Mucosa of rectum (tissue), 2 donors: ENCODE results near the gene DOCK10.
A peak's percentile ranks its signal among the peaks of the same experiment; 100 is the strongest.
"Not testable (repeated sequence)": the region's sequence is repeated elsewhere in the genome, so short reads cannot be mapped to it uniquely, and the experiment has no call there.

Experiments used
- H3K27ac ChIP-seq, 2 donors: one replicate each; pipeline ENCODE4 v1.7.0; 2013; ENCODE audit warnings: inconsistent platforms in 2 of 2, low read depth in 2 of 2, low read length in 2 of 2
- H3K27me3 ChIP-seq, 2 donors: one replicate each; pipeline ENCODE4 v1.7.0; 2013; ENCODE audit warnings: low read length in 2 of 2; ENCODE audit not compliant: control insufficient read depth in 2 of 2, insufficient read depth in 2 of 2
- H3K36me3 ChIP-seq, 2 donors: one replicate each; pipeline ENCODE4 v1.7.0; 2013; ENCODE audit warnings: low read length in 2 of 2; ENCODE audit not compliant: control insufficient read depth in 2 of 2, insufficient read depth in 2 of 2
- H3K4me1 ChIP-seq, 2 donors: one replicate each; pipeline ENCODE4 v1.7.0; 2013; ENCODE audit warnings: low read length in 2 of 2, mild to moderate bottlenecking in 1 of 2; ENCODE audit not compliant: control insufficient read depth in 2 of 2, insufficient read depth in 2 of 2
- H3K4me3 ChIP-seq, 2 donors: one replicate each; pipeline ENCODE4 v1.7.0; 2013; ENCODE audit warnings: low read length in 2 of 2
- H3K9ac ChIP-seq, 2 donors: one replicate each; pipeline ENCODE4 v1.7.0; 2013; ENCODE audit warnings: low read length in 2 of 2, low read depth in 1 of 2, mild to moderate bottlenecking in 1 of 2
- H3K9me3 ChIP-seq, 2 donors: one replicate each; pipeline ENCODE4 v1.7.0; 2013; ENCODE audit warnings: low read length in 2 of 2; ENCODE audit not compliant: control insufficient read depth in 2 of 2
- donor health status: healthy.
- donor health status: Normal muscosa, but diverticular disease.

DOCK10 gene

DNA sequence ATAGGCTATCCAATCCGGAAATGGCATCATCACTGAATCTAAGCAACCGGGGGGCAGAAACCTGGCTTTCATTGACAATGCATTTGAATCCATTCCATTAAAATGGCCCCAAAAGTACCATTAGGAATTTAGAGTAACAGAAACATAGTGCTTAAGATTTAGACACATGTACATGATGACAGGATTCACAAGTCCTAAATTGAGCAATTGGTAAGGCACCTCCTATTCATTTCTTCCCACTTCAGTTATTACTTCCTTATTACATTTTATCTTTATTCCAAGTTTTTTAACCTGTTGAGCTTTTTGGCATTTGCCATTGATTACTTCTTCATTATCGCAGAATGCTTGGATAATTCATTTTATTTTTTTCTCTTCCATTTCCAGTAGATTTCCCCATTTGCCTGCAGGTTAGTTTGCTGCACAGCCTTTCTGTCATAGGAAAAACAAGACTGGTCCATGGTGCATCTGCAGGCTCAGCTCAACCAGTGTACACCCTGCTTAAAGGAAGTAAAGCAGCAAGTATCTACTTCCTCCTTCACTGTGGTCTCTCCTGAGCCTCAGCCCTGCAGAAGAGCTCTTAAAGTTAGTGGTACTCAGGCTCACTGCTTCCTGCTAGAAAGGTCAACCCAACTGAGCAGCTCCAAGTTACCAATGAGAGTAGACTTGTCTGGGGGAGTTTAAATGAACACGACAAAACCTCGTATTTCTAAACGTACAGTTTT lies 89.2 kb downstream of the DOCK10 start:
- Histone ChIP-seq H3K36me3 (no peaks in the 10 kb centered on the region), H3K27ac (no peak overlapping the region), H3K9me3 (no peaks in the 10 kb centered on the region), H3K4me3 (no peak overlapping the region), H3K27me3 (no peaks in the 10 kb centered on the region), H3K9ac (no peak overlapping the region), H3K4me1 (peaks cover 5 to 8% of the 10 kb centered on the region in 2 donors)

DNA sequence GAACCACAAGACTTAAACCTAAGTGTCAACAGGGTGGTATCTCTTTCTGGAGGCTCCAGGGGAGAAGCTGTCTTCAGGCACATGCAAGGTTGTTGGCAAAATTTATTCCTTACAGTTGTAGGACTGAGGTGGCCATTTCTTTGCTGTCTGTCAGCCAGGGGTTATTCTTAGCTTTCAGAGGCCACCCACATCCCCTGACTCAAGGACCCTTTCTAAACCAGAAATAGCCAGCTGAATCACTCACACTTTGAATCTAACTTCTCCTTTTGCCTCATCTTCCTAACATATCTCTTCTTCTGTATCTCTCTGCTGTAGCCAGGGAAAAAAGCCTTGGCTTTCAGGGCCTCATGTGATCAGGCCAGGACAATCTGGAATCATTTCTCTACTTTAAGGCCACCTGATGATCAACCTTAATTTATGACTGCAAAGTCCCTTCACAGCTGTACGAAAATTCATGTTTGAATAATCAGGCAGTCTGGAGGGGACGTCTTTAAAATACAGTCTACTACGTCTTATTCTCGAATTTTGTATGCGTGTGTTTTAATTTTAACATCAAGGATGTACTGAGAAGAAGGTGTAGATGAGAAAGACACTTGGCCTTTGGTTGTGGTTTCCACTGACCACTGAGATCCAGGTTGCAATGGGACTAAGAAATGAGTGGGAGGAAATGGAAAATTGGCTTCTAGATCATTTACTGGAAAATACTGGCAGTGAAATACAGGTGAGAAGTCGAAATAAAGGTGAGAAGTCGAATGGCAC lies 90.4 kb downstream of the DOCK10 start:
- H3K27ac ChIP-seq = peak overlapping the region in 1 of 2 donors; percentile 1
- no peak overlapping the region for H3K9ac ChIP-seq
- no peaks in the 10 kb centered on the region for H3K27me3 ChIP-seq
- no peaks in the 10 kb centered on the region for H3K9me3 ChIP-seq
- peaks cover 5 to 6% of the 10 kb centered on the region in 2 donors for H3K4me1 ChIP-seq
- H3K36me3 ChIP-seq = no peaks in the 10 kb centered on the region
- no peak overlapping the region for H3K4me3 ChIP-seq

GRCh38 chr2:224948859-224949258 lies 93.4 kb downstream of the DOCK10 start:
- Histone ChIP-seq H3K27me3 (no peaks in the 10 kb centered on the region), H3K4me1 (peaks cover 5 to 6% of the 10 kb centered on the region in 2 donors), H3K9me3 (no peaks in the 10 kb centered on the region), H3K9ac (no peak overlapping the region), H3K27ac (no peak overlapping the region), H3K36me3 (no peaks in the 10 kb centered on the region), H3K4me3 (no peak overlapping the region)

GRCh38 chr2:224948005-224948404 lies 94.3 kb downstream of the DOCK10 start:
- H3K27ac ChIP-seq = no peak overlapping the region
- H3K9me3 ChIP-seq = no peaks in the 10 kb centered on the region
- no peak overlapping the region for H3K4me3 ChIP-seq
- peaks cover 0 to 2% of the 10 kb centered on the region in 2 donors for H3K4me1 ChIP-seq
- H3K36me3 ChIP-seq = no peaks in the 10 kb centered on the region
- no peaks in the 10 kb centered on the region for H3K27me3 ChIP-seq
- no peak overlapping the region for H3K9ac ChIP-seq

DNA sequence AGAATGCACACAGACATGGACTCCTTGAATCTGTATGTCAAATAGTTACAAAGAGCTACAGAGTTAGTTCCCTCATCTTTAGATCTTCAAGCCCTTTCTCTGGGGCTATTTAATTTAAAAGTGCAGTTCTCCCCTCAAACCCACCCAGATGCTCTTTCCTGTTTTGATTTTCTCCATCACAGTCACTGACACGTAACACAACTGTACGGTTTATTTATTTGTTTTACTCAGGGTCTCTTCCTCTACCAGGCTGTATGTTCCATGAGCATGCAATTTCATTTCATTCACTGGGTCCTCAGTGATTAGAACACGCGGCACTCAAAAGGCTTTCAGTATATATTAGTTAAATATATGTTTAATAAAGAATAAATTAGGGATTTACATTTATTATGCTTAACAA lies 94.7 kb downstream of the DOCK10 start:
- H3K36me3 ChIP-seq = no peaks in the 10 kb centered on the region
- no peak overlapping the region for H3K9ac ChIP-seq
- no peak overlapping the region for H3K4me3 ChIP-seq
- H3K9me3 ChIP-seq = no peaks in the 10 kb centered on the region
- no peaks in the 10 kb centered on the region for H3K27me3 ChIP-seq
- no peaks in the 10 kb centered on the region for H3K4me1 ChIP-seq
- H3K27ac ChIP-seq = peak overlapping the region in 1 of 2 donors; percentile 24

DNA sequence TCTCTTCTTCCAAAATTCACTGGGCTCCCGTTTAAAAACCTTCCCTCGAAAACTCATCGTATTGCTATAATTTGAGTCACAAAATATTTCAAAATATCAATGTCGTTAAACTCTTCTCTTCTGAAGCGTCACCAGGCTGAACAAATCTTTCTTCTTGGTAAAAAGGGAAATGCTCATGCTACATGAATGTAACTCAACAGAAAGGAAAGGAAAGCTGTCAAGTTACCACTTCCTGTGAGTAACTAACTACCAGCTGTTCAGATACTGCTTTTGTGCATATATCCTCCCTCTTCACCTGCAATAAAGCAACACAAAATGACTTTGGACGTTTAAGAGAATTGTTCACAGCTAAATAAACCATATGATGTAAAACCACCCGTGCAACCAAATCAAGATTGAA lies 95.4 kb downstream of the DOCK10 start:
- no peaks in the 10 kb centered on the region for H3K27me3 ChIP-seq
- no peaks in the 10 kb centered on the region for H3K36me3 ChIP-seq
- no peaks in the 10 kb centered on the region for H3K9me3 ChIP-seq
- H3K27ac ChIP-seq = peak overlapping the region; percentile 41 to 64
- no peak overlapping the region for H3K9ac ChIP-seq
- peak overlapping the region in 1 of 2 donors; percentile 63 for H3K4me3 ChIP-seq
- no peaks in the 10 kb centered on the region for H3K4me1 ChIP-seq

- Histone ChIP-seq H3K9ac (peak overlapping the region in 1 of 2 donors; percentile 48), H3K27ac (peak overlapping the region; percentile 48 to 71), H3K27me3 (no peaks in the 10 kb centered on the region), H3K4me3 (peak overlapping the region; percentile 38 to 67), H3K4me1 (peaks cover 0 to 2% of the 10 kb centered on the region in 2 donors), H3K36me3 (no peaks in the 10 kb centered on the region), H3K9me3 (no peaks in the 10 kb centered on the region)
Observed at GRCh38 chr2:224944707-224945547, 97.3 kb downstream of the DOCK10 start.

DNA sequence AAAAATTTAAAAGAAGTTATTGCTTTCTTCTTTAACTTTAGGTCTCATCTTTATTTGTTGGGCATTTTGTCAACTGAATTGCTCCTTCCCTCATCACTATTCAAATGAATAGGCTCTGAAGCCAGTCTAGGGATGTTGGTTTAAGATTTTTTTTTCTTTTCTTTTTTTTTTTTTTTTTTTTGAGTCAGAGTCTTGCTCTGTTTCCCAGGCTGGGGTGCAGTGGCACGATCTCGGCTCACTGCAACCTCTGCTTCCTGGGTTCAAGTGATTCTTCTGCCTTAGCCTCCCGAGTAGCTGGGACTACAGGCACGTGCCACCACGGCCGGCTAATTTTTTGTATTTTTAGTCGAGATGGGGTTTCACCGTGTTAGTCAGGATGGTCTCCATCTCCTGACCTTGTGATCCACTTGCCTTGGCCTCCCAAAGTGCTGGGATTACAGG lies 98.6 kb downstream of the DOCK10 start:
- Histone ChIP-seq H3K4me3 (peak overlapping the region in 1 of 2 donors; percentile 67), H3K27ac (peak overlapping the region in 1 of 2 donors; percentile 71), H3K9ac (peak overlapping the region in 1 of 2 donors; percentile 38)
- not testable (repeated sequence) for H3K4me1 ChIP-seq, H3K36me3 ChIP-seq, H3K9me3 ChIP-seq, H3K27me3 ChIP-seq

- H3K27me3 ChIP-seq = no peaks in the 10 kb centered on the region
- H3K9me3 ChIP-seq = no peaks in the 10 kb centered on the region
- H3K4me1 ChIP-seq = peaks cover 3% of the 10 kb centered on the region in 2 donors
- no peak overlapping the region for H3K27ac ChIP-seq
- no peaks in the 10 kb centered on the region for H3K36me3 ChIP-seq
- no peak overlapping the region for H3K4me3 ChIP-seq
- no peak overlapping the region for H3K9ac ChIP-seq
Observed at GRCh38 chr2:224941960-224942359, 100.3 kb downstream of the DOCK10 start.

GRCh38 chr2:224940618-224941017 lies 101.7 kb downstream of the DOCK10 start:
- H3K27ac ChIP-seq = no peak overlapping the region
- H3K4me1 ChIP-seq = peaks cover 3% of the 10 kb centered on the region in 2 donors
- H3K36me3 ChIP-seq = no peaks in the 10 kb centered on the region

More at GRCh38 chr2:224940618-224941017, 101.7 kb downstream of the DOCK10 start:
- Histone ChIP-seq H3K9ac (no peak overlapping the region), H3K27me3 (no peaks in the 10 kb centered on the region), H3K9me3 (no peaks in the 10 kb centered on the region), H3K4me3 (no peak overlapping the region)
